Astrocyte (in vitro differentiated cells and primary cell): Measurements from ENCODE around the gene XDH. TPM values are rescaled to one million over a fixed set of nuclear protein-coding genes. Genes with fewer than 3 reads are reported as not detected.

Experiments
- DNase-seq: peaks from one replicate; pipeline ENCODE4 v3.0.0-alpha.2; 2010; ENCODE audit warnings: low read depth
- FAIRE-seq: peaks from 2 replicates; lab custom pipeline; 2011; peaks lifted over from hg19 to GRCh38; lab: Jason Lieb, UNC
- H2AFZ ChIP-seq: 2 replicates; pipeline ENCODE4 v1.6.0; 2012; ENCODE audit warnings: low read depth, low read length, inconsistent platforms
- H3K27ac ChIP-seq: 2 replicates; pipeline ENCODE4 v1.5.1; 2011; ENCODE audit warnings: low read depth, low read length, inconsistent platforms
- H3K27me3 ChIP-seq: 2 replicates; pipeline ENCODE4 v1.6.0; 2011; ENCODE audit warnings: low read length, inconsistent platforms; ENCODE audit not compliant: insufficient read depth
- H3K36me3 ChIP-seq: 2 replicates; pipeline ENCODE4 v1.5.1; 2011; ENCODE audit warnings: low read length, inconsistent platforms; ENCODE audit not compliant: insufficient read depth
- H3K4me1 ChIP-seq: 2 replicates; pipeline ENCODE4 v1.5.1; 2011; ENCODE audit warnings: low read length, inconsistent platforms; ENCODE audit not compliant: insufficient read depth
- H3K4me2 ChIP-seq: 2 replicates; pipeline ENCODE4 v1.6.0; 2012; ENCODE audit warnings: low read length, inconsistent platforms
- H3K4me3 ChIP-seq: 2 replicates; pipeline ENCODE4 v1.5.1; 2011; ENCODE audit warnings: low read depth, mild to moderate bottlenecking, low read length, inconsistent platforms; ENCODE audit not compliant: insufficient read depth
- H3K79me2 ChIP-seq: 2 replicates; pipeline ENCODE4 v1.6.0; 2012; ENCODE audit warnings: mild to moderate bottlenecking, low read length, inconsistent platforms; ENCODE audit not compliant: insufficient read depth
- H3K9ac ChIP-seq: 2 replicates; pipeline ENCODE4 v1.6.0; 2012; ENCODE audit warnings: mild to moderate bottlenecking, low read length, inconsistent platforms
- H3K9me3 ChIP-seq: 2 replicates; pipeline ENCODE4 v1.5.1; 2012; ENCODE audit warnings: low read depth, mild to moderate bottlenecking, low read length, inconsistent platforms; ENCODE audit not compliant: insufficient read depth
- H4K20me1 ChIP-seq: 2 replicates; pipeline ENCODE4 v1.6.0; 2012; ENCODE audit warnings: low read length, inconsistent platforms; ENCODE audit not compliant: insufficient read depth
- H3K27ac Mint-ChIP-seq: one replicate; pipeline ENCODE4 v1.8.0; 2021; ENCODE audit warnings: mild to moderate bottlenecking, mixed read lengths; ENCODE audit not compliant: unreplicated experiment
- H3K27me3 Mint-ChIP-seq: one replicate; pipeline ENCODE4 v1.8.0; 2021; ENCODE audit warnings: low read depth, mixed read lengths; ENCODE audit not compliant: unreplicated experiment
- H3K36me3 Mint-ChIP-seq: one replicate; pipeline ENCODE4 v1.8.0; 2021; ENCODE audit warnings: low read depth, mixed read lengths; ENCODE audit not compliant: unreplicated experiment
- H3K4me1 Mint-ChIP-seq: one replicate; pipeline ENCODE4 v1.8.0; 2021; ENCODE audit warnings: low read depth, mixed read lengths; ENCODE audit not compliant: unreplicated experiment
- H3K4me3 Mint-ChIP-seq: one replicate; pipeline ENCODE4 v1.8.0; 2021; ENCODE audit warnings: mild to moderate bottlenecking, moderate library complexity, mixed read lengths; ENCODE audit not compliant: unreplicated experiment
- H3K9me3 Mint-ChIP-seq: one replicate; pipeline ENCODE4 v1.8.0; 2021; ENCODE audit warnings: mild to moderate bottlenecking, mixed read lengths; ENCODE audit not compliant: unreplicated experiment
- EZH2 ChIP-seq: IDR thresholded peaks from 2 replicates; pipeline ENCODE4 v1.6.1; 2012; ENCODE audit warnings: mild to moderate bottlenecking, low read length, inconsistent platforms; ENCODE audit not compliant: insufficient read depth
- total RNA-seq: library from RNA; stranded (reverse); gene quantifications from 2 replicates; pipeline ENCODE4 v1.2.1, GENCODE V29; 2021
- TF ChIP-seq, protein P1 (sequence below): IDR thresholded peaks from 2 replicates; pipeline ENCODE4 v1.5.1; 2011; ENCODE audit warnings: low read depth, mild to moderate bottlenecking, inconsistent platforms, low read length, moderate library complexity; ENCODE audit not compliant: insufficient read depth

Gene XDH
- total RNA-seq, 1 donor from 2014 or later = 2.2 TPM

DNA sequence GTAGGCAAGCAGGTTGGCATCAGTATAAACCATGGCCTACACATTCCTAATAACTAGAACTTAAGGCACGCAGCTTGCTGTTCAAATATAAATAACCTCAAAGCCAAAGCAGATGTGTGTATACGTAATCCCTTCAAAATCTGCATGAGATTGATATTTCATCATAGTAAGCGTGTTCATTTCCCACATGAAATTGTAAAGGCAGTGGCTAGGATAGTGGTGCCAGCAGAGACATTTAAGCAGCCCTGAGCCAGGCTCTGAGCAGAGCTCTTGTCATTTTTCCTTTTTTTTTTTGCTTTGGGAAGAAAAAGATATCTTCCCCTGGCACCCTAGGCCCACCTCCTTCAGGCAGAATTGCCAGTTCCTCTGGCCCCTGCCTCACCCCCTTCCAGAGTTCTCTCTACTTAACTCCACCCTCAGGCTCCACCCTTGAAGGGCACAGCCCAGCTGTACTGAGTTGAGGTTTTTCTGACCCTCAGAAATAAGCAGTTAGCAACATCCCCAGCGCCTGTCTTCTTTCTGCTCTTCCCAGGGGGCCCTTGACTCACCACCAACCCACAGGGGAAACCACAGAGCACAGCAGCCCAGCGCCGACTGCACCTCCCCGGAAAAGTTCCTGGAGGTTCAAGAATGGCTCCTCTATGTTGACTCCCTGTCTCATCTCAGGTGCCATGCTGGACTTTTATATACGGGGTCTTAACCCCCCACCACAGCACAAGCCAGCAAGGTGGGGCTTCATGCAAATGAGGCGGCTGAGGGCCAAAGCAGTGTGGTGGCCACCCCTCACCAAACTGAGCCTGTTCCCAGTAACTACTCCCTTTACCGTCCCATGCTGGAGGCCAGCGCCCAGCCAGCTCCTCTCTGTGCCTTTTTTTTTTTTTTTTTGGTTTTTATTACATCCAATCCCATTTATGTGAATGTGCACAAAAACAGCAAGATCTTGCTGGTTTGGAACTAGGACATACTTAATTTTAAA lies 95.9 kb downstream of the XDH start:
- no peak overlapping the region for H3K9ac ChIP-seq
- no peaks in the 10 kb centered on the region for H3K9me3 ChIP-seq
- H3K36me3 ChIP-seq = no peaks in the 10 kb centered on the region
- peaks cover 19% of the 10 kb centered on the region for H3K4me1 ChIP-seq
- H2AFZ ChIP-seq = no peak overlapping the region
- Mint-ChIP-seq H3K27me3 (peaks cover 2% of the 10 kb centered on the region), H3K4me3 (no peak overlapping the region), H3K9me3 (peaks cover 2% of the 10 kb centered on the region), H3K36me3 (no peaks in the 10 kb centered on the region), H3K27ac (peak overlapping the region; percentile 60), H3K4me1 (peaks cover 23% of the 10 kb centered on the region)
- TF ChIP-seq EZH2 = no peak
- TF ChIP-seq, protein P1, sequence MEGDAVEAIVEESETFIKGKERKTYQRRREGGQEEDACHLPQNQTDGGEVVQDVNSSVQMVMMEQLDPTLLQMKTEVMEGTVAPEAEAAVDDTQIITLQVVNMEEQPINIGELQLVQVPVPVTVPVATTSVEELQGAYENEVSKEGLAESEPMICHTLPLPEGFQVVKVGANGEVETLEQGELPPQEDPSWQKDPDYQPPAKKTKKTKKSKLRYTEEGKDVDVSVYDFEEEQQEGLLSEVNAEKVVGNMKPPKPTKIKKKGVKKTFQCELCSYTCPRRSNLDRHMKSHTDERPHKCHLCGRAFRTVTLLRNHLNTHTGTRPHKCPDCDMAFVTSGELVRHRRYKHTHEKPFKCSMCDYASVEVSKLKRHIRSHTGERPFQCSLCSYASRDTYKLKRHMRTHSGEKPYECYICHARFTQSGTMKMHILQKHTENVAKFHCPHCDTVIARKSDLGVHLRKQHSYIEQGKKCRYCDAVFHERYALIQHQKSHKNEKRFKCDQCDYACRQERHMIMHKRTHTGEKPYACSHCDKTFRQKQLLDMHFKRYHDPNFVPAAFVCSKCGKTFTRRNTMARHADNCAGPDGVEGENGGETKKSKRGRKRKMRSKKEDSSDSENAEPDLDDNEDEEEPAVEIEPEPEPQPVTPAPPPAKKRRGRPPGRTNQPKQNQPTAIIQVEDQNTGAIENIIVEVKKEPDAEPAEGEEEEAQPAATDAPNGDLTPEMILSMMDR = no peak
- H4K20me1 ChIP-seq = no peaks in the 10 kb centered on the region
- H3K27me3 ChIP-seq = no peaks in the 10 kb centered on the region
- no peaks in the 10 kb centered on the region for H3K79me2 ChIP-seq
- DNase-seq (peak; percentile 67), FAIRE-seq (peak; percentile 47)
- H3K27ac ChIP-seq = peak overlapping the region; percentile 16
- H3K4me3 ChIP-seq = no peak overlapping the region
- H3K4me2 ChIP-seq = peak overlapping the region; percentile 59

DNA sequence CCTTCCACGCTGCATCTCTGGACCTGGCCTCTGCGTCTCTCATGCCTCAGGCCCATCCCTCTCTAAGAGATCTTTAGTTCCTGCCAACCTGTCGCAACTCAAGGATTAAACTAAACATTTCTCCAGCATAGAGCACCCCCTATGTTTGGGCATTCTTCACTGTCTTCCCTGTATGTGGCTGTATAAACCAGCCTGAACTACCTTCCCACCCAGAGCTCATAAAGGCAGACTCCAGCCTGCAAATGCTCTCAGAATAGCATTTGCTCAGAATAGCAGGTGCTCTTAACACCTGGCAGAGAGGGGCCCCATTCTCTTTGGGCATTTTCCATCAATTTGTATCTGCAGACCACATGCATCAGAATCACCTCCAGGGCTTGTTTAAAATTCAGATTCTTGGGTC lies 97.1 kb downstream of the XDH start:
- H3K9ac ChIP-seq = no peak overlapping the region
- H3K36me3 Mint-ChIP-seq = no peaks in the 10 kb centered on the region
- FAIRE-seq (no peak), DNase-seq (no peak)
- no peaks in the 10 kb centered on the region for H3K79me2 ChIP-seq
- H3K36me3 ChIP-seq = no peaks in the 10 kb centered on the region
- H4K20me1 ChIP-seq = no peaks in the 10 kb centered on the region
- H3K27ac Mint-ChIP-seq = no peak overlapping the region
- H3K4me1 ChIP-seq = peaks cover 26% of the 10 kb centered on the region
- TF ChIP-seq, protein P1 = no peak
- TF ChIP-seq EZH2 = no peak
- peaks cover 2% of the 10 kb centered on the region for H3K27me3 Mint-ChIP-seq
- no peaks in the 10 kb centered on the region for H3K27me3 ChIP-seq
- peaks cover under 1% of the 10 kb centered on the region for H3K9me3 Mint-ChIP-seq
- H3K4me2 ChIP-seq = no peak overlapping the region
- no peak overlapping the region for H3K4me3 Mint-ChIP-seq
- no peaks in the 10 kb centered on the region for H3K9me3 ChIP-seq
- H3K4me3 ChIP-seq = no peak overlapping the region
- peaks cover 23% of the 10 kb centered on the region for H3K4me1 Mint-ChIP-seq
- H3K27ac ChIP-seq = no peak overlapping the region
- no peak overlapping the region for H2AFZ ChIP-seq

DNA sequence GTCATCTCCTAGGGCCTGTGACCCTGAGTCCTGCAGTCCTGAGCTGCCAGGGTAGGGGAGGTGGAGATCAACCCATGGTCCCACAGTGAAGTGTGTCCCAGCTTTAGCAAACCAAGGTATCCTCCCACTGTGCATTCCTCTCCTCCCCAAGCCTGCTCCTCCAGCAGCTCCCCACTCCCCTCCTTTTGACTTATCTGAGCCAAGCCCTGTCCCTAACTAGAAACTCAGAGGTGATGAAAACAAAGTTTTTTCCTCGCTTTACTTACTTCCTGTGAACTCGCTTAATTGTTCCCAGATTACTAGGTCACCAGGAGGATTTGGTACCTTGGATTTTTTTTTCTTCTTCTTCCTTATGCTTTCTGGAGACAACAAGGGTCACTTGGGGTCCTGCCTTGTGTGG lies 99.8 kb downstream of the XDH start:
- Mint-ChIP-seq H3K4me1 (peaks cover 20% of the 10 kb centered on the region), H3K27ac (no peak overlapping the region), H3K9me3 (peaks cover 1% of the 10 kb centered on the region), H3K36me3 (no peaks in the 10 kb centered on the region), H3K4me3 (no peak overlapping the region), H3K27me3 (peaks cover 3% of the 10 kb centered on the region)
- Histone ChIP-seq H2AFZ (no peak overlapping the region), H3K9ac (no peak overlapping the region), H3K79me2 (no peaks in the 10 kb centered on the region), H3K27ac (no peak overlapping the region), H3K9me3 (no peaks in the 10 kb centered on the region), H3K4me3 (no peak overlapping the region), H3K4me1 (peaks cover 23% of the 10 kb centered on the region), H3K4me2 (no peak overlapping the region), H3K27me3 (no peaks in the 10 kb centered on the region), H3K36me3 (no peaks in the 10 kb centered on the region), H4K20me1 (no peaks in the 10 kb centered on the region)
- DNase-seq (no peak), FAIRE-seq (no peak)
- TF ChIP-seq EZH2 = no peak
- TF ChIP-seq, protein P1 = no peak
